ENCODE results near the gene GRIA1.

Gene GRIA1

GRCh38 chr5:153594785-153595184 lies 104.3 kb downstream of the GRIA1 start:
- no peak overlapping the region for H3K27ac ChIP-seq (ENCODE audit: low read depth, low read length)
- no peaks in the 10 kb centered on the region for H3K4me1 ChIP-seq (ENCODE audit: control insufficient read depth in 1 of 2, insufficient read depth in 2 of 2, low read length in 2 of 2)
- H3K9me3 ChIP-seq (ENCODE audit: control insufficient read depth in 1 of 2, low read length in 2 of 2): no peaks in the 10 kb centered on the region
- H3K4me3 ChIP-seq (ENCODE audit: low read depth in 1 of 2, low read length in 2 of 2): no peak overlapping the region
- H3K36me3 ChIP-seq (ENCODE audit: control insufficient read depth in 1 of 2, insufficient read depth in 2 of 2, low read length in 2 of 2): no peaks in the 10 kb centered on the region
- H3K27me3 ChIP-seq (ENCODE audit: control insufficient read depth in 1 of 2, insufficient read depth in 2 of 2, low read length in 2 of 2): no peaks in the 10 kb centered on the region
- H3K9ac ChIP-seq (ENCODE audit: low read depth in 1 of 2, low read length in 2 of 2): no peak overlapping the region

GRCh38 chr5:153598099-153598498 lies 107.6 kb downstream of the GRIA1 start:
- H3K27ac ChIP-seq (ENCODE audit: low read depth, low read length): no peak overlapping the region
- no peak overlapping the region for H3K9ac ChIP-seq (ENCODE audit: low read depth in 1 of 2, low read length in 2 of 2)
- H3K36me3 ChIP-seq (ENCODE audit: control insufficient read depth in 1 of 2, insufficient read depth in 2 of 2, low read length in 2 of 2): no peaks in the 10 kb centered on the region
- no peaks in the 10 kb centered on the region for H3K4me1 ChIP-seq (ENCODE audit: control insufficient read depth in 1 of 2, insufficient read depth in 2 of 2, low read length in 2 of 2)
- no peak overlapping the region for H3K4me3 ChIP-seq (ENCODE audit: low read depth in 1 of 2, low read length in 2 of 2)
- no peaks in the 10 kb centered on the region for H3K27me3 ChIP-seq (ENCODE audit: control insufficient read depth in 1 of 2, insufficient read depth in 2 of 2, low read length in 2 of 2)
- no peaks in the 10 kb centered on the region for H3K9me3 ChIP-seq (ENCODE audit: control insufficient read depth in 1 of 2, low read length in 2 of 2)

GRCh38 chr5:153601377-153601776 lies 110.9 kb downstream of the GRIA1 start:
- Histone ChIP-seq H3K27me3 (ENCODE audit: control insufficient read depth in 1 of 2, insufficient read depth in 2 of 2, low read length in 2 of 2) (no peaks in the 10 kb centered on the region), H3K4me1 (ENCODE audit: control insufficient read depth in 1 of 2, insufficient read depth in 2 of 2, low read length in 2 of 2) (no peaks in the 10 kb centered on the region), H3K9ac (ENCODE audit: low read depth in 1 of 2, low read length in 2 of 2) (no peak overlapping the region), H3K4me3 (ENCODE audit: low read depth in 1 of 2, low read length in 2 of 2) (no peak overlapping the region), H3K27ac (ENCODE audit: low read depth, low read length) (no peak overlapping the region), H3K9me3 (ENCODE audit: control insufficient read depth in 1 of 2, low read length in 2 of 2) (no peaks in the 10 kb centered on the region), H3K36me3 (ENCODE audit: control insufficient read depth in 1 of 2, insufficient read depth in 2 of 2, low read length in 2 of 2) (no peaks in the 10 kb centered on the region)

GRCh38 chr5:153605386-153605785 lies 114.9 kb downstream of the GRIA1 start:
- no peaks in the 10 kb centered on the region for H3K36me3 ChIP-seq (ENCODE audit: control insufficient read depth in 1 of 2, insufficient read depth in 2 of 2, low read length in 2 of 2)
- no peak overlapping the region for H3K4me3 ChIP-seq (ENCODE audit: low read depth in 1 of 2, low read length in 2 of 2)
- no peak overlapping the region for H3K9ac ChIP-seq (ENCODE audit: low read depth in 1 of 2, low read length in 2 of 2)
- no peaks in the 10 kb centered on the region for H3K27me3 ChIP-seq (ENCODE audit: control insufficient read depth in 1 of 2, insufficient read depth in 2 of 2, low read length in 2 of 2)
- no peaks in the 10 kb centered on the region for H3K9me3 ChIP-seq (ENCODE audit: control insufficient read depth in 1 of 2, low read length in 2 of 2)
- no peaks in the 10 kb centered on the region for H3K4me1 ChIP-seq (ENCODE audit: control insufficient read depth in 1 of 2, insufficient read depth in 2 of 2, low read length in 2 of 2)
- H3K27ac ChIP-seq (ENCODE audit: low read depth, low read length): no peak overlapping the region

GRCh38 chr5:153610009-153610408 lies 119.5 kb downstream of the GRIA1 start:
- Histone ChIP-seq H3K27me3 (ENCODE audit: control insufficient read depth in 1 of 2, insufficient read depth in 2 of 2, low read length in 2 of 2) (no peaks in the 10 kb centered on the region), H3K9ac (ENCODE audit: low read depth in 1 of 2, low read length in 2 of 2) (no peak overlapping the region), H3K36me3 (ENCODE audit: control insufficient read depth in 1 of 2, insufficient read depth in 2 of 2, low read length in 2 of 2) (no peaks in the 10 kb centered on the region), H3K4me3 (ENCODE audit: low read depth in 1 of 2, low read length in 2 of 2) (no peak overlapping the region), H3K4me1 (ENCODE audit: control insufficient read depth in 1 of 2, insufficient read depth in 2 of 2, low read length in 2 of 2) (no peaks in the 10 kb centered on the region), H3K27ac (ENCODE audit: low read depth, low read length) (no peak overlapping the region), H3K9me3 (ENCODE audit: control insufficient read depth in 1 of 2, low read length in 2 of 2) (no peaks in the 10 kb centered on the region)

- no peak overlapping the region for H3K9ac ChIP-seq (ENCODE audit: low read depth in 1 of 2, low read length in 2 of 2)
- no peaks in the 10 kb centered on the region for H3K27me3 ChIP-seq (ENCODE audit: control insufficient read depth in 1 of 2, insufficient read depth in 2 of 2, low read length in 2 of 2)
- no peaks in the 10 kb centered on the region for H3K36me3 ChIP-seq (ENCODE audit: control insufficient read depth in 1 of 2, insufficient read depth in 2 of 2, low read length in 2 of 2)
- H3K9me3 ChIP-seq (ENCODE audit: control insufficient read depth in 1 of 2, low read length in 2 of 2): no peaks in the 10 kb centered on the region
- H3K27ac ChIP-seq (ENCODE audit: low read depth, low read length): no peak overlapping the region
- no peaks in the 10 kb centered on the region for H3K4me1 ChIP-seq (ENCODE audit: control insufficient read depth in 1 of 2, insufficient read depth in 2 of 2, low read length in 2 of 2)
- no peak overlapping the region for H3K4me3 ChIP-seq (ENCODE audit: low read depth in 1 of 2, low read length in 2 of 2)
Measured at GRCh38 chr5:153610811-153611210, 120.3 kb downstream of the GRIA1 start.

- no peak overlapping the region for H3K4me3 ChIP-seq (ENCODE audit: low read depth in 1 of 2, low read length in 2 of 2)
- H3K4me1 ChIP-seq (ENCODE audit: control insufficient read depth in 1 of 2, insufficient read depth in 2 of 2, low read length in 2 of 2): no peaks in the 10 kb centered on the region
- no peaks in the 10 kb centered on the region for H3K36me3 ChIP-seq (ENCODE audit: control insufficient read depth in 1 of 2, insufficient read depth in 2 of 2, low read length in 2 of 2)
- H3K27me3 ChIP-seq (ENCODE audit: control insufficient read depth in 1 of 2, insufficient read depth in 2 of 2, low read length in 2 of 2): no peaks in the 10 kb centered on the region
- no peak overlapping the region for H3K9ac ChIP-seq (ENCODE audit: low read depth in 1 of 2, low read length in 2 of 2)
- no peaks in the 10 kb centered on the region for H3K9me3 ChIP-seq (ENCODE audit: control insufficient read depth in 1 of 2, low read length in 2 of 2)
- no peak overlapping the region for H3K27ac ChIP-seq (ENCODE audit: low read depth, low read length)
Measured at GRCh38 chr5:153613144-153613543, 122.7 kb downstream of the GRIA1 start.

GRCh38 chr5:153613672-153614071 lies 123.2 kb downstream of the GRIA1 start:
- Histone ChIP-seq H3K9ac (ENCODE audit: low read depth in 1 of 2, low read length in 2 of 2) (no peak overlapping the region), H3K36me3 (ENCODE audit: control insufficient read depth in 1 of 2, insufficient read depth in 2 of 2, low read length in 2 of 2) (no peaks in the 10 kb centered on the region), H3K27ac (ENCODE audit: low read depth, low read length) (no peak overlapping the region), H3K9me3 (ENCODE audit: control insufficient read depth in 1 of 2, low read length in 2 of 2) (no peaks in the 10 kb centered on the region), H3K4me3 (ENCODE audit: low read depth in 1 of 2, low read length in 2 of 2) (no peak overlapping the region), H3K27me3 (ENCODE audit: control insufficient read depth in 1 of 2, insufficient read depth in 2 of 2, low read length in 2 of 2) (no peaks in the 10 kb centered on the region), H3K4me1 (ENCODE audit: control insufficient read depth in 1 of 2, insufficient read depth in 2 of 2, low read length in 2 of 2) (no peaks in the 10 kb centered on the region)

- Histone ChIP-seq H3K27ac (ENCODE audit: low read depth, low read length) (no peak overlapping the region), H3K36me3 (ENCODE audit: control insufficient read depth in 1 of 2, insufficient read depth in 2 of 2, low read length in 2 of 2) (no peaks in the 10 kb centered on the region), H3K27me3 (ENCODE audit: control insufficient read depth in 1 of 2, insufficient read depth in 2 of 2, low read length in 2 of 2) (no peaks in the 10 kb centered on the region), H3K4me1 (ENCODE audit: control insufficient read depth in 1 of 2, insufficient read depth in 2 of 2, low read length in 2 of 2) (no peaks in the 10 kb centered on the region), H3K9me3 (ENCODE audit: control insufficient read depth in 1 of 2, low read length in 2 of 2) (no peaks in the 10 kb centered on the region), H3K9ac (ENCODE audit: low read depth in 1 of 2, low read length in 2 of 2) (no peak overlapping the region), H3K4me3 (ENCODE audit: low read depth in 1 of 2, low read length in 2 of 2) (no peak overlapping the region)
Measured at GRCh38 chr5:153617190-153617589, 126.7 kb downstream of the GRIA1 start.

- Histone ChIP-seq H3K27ac (ENCODE audit: low read depth, low read length) (no peak overlapping the region), H3K9me3 (ENCODE audit: control insufficient read depth in 1 of 2, low read length in 2 of 2) (no peaks in the 10 kb centered on the region), H3K27me3 (ENCODE audit: control insufficient read depth in 1 of 2, insufficient read depth in 2 of 2, low read length in 2 of 2) (no peaks in the 10 kb centered on the region), H3K4me3 (ENCODE audit: low read depth in 1 of 2, low read length in 2 of 2) (no peak overlapping the region), H3K9ac (ENCODE audit: low read depth in 1 of 2, low read length in 2 of 2) (no peak overlapping the region), H3K4me1 (ENCODE audit: control insufficient read depth in 1 of 2, insufficient read depth in 2 of 2, low read length in 2 of 2) (no peaks in the 10 kb centered on the region), H3K36me3 (ENCODE audit: control insufficient read depth in 1 of 2, insufficient read depth in 2 of 2, low read length in 2 of 2) (no peaks in the 10 kb centered on the region)
Measured at GRCh38 chr5:153618307-153618706, 127.8 kb downstream of the GRIA1 start.

GRCh38 chr5:153618867-153619266 lies 128.4 kb downstream of the GRIA1 start:
- no peaks in the 10 kb centered on the region for H3K9me3 ChIP-seq (ENCODE audit: control insufficient read depth in 1 of 2, low read length in 2 of 2)
- H3K36me3 ChIP-seq (ENCODE audit: control insufficient read depth in 1 of 2, insufficient read depth in 2 of 2, low read length in 2 of 2): no peaks in the 10 kb centered on the region
- no peak overlapping the region for H3K4me3 ChIP-seq (ENCODE audit: low read depth in 1 of 2, low read length in 2 of 2)
- no peaks in the 10 kb centered on the region for H3K4me1 ChIP-seq (ENCODE audit: control insufficient read depth in 1 of 2, insufficient read depth in 2 of 2, low read length in 2 of 2)
- no peak overlapping the region for H3K27ac ChIP-seq (ENCODE audit: low read depth, low read length)
- H3K9ac ChIP-seq (ENCODE audit: low read depth in 1 of 2, low read length in 2 of 2): no peak overlapping the region
- no peaks in the 10 kb centered on the region for H3K27me3 ChIP-seq (ENCODE audit: control insufficient read depth in 1 of 2, insufficient read depth in 2 of 2, low read length in 2 of 2)

All from duodenal mucosa (tissue), 2 donors.